Testis (tissue), 3 donors: ENCODE measurements around the gene AMOTL1. TPM values are rescaled to one million over a fixed set of nuclear protein-coding genes. Genes with fewer than 3 reads are reported as not detected.

Experiments used
- DNase-seq: peaks from one replicate; pipeline ENCODE4 v3.0.0-alpha.2; 2019
- H3K27ac ChIP-seq, 2 donors: fragments of 200-600 bp; sonication (generic); one replicate each; pipeline ENCODE4 v1.5.1; 2019
- H3K27me3 ChIP-seq: fragments of 200-600 bp; sonication (generic); one replicate; pipeline ENCODE4 v1.5.1; 2019
- H3K36me3 ChIP-seq: fragments of 200-600 bp; sonication (generic); one replicate; pipeline ENCODE4 v1.5.1; 2017; ENCODE audit warnings: low read depth; ENCODE audit errors: missing control alignments
- H3K4me1 ChIP-seq: fragments of 200-600 bp; sonication (generic); one replicate; pipeline ENCODE4 v1.5.1; 2019
- H3K4me3 ChIP-seq, 2 donors: fragments of 200-600 bp; sonication (generic); one replicate each; pipeline ENCODE4 v1.5.1; 2017 to 2019
- H3K9me3 ChIP-seq: fragments of 200-600 bp; sonication (generic); one replicate; pipeline ENCODE4 v1.5.1; 2017
- POLR2A ChIP-seq: fragments of 450-650 bp; IDR thresholded peaks from one replicate; pipeline ENCODE4 v1.6.1; 2017; ENCODE audit warnings: antibody characterized with exemption, mild to moderate bottlenecking, moderate library complexity
- WGBS, 2 donors: methylation state at CpG; one replicate each; pipeline ENCODE4 v1.1.5; 2018; 5-methylcytosine and 5-hydroxymethylcytosine counted together
- intact Hi-C: fragments of 100-400 bp; cut with DNase I; formaldehyde crosslinking; loops from one replicate; pipeline ENCODE4 v1.15.1; 2023; ENCODE audit warnings: low total_unique reads
- polyA plus RNA-seq: library from polyadenylated mRNA; stranded (reverse); fragments of 350-450 nt; fragmentation: Illumina TruSeq; extraction: RNeasy Lipid Tissue Mini Kit (QIAGEN cat#74804); gene quantifications from one replicate; pipeline ENCODE4 v1.2.3, GENCODE V29; 2014; ENCODE audit warnings: low read depth, low replicate concordance; ENCODE audit not compliant: insufficient read depth
- total RNA-seq, 2 donors: library from RNA; depleted of rRNA; stranded (reverse); fragments of >200 nt; gene quantifications; one replicate each; pipeline ENCODE4 v1.2.3, GENCODE V29; 2016
- TF ChIP-seq, protein P1 (sequence below), 3 experiments: fragments of 450-650 bp in 2 of 3; fragments of 200-600 bp in 1 of 3; sonication (generic) in 1 of 3; IDR thresholded peaks; one replicate each; pipeline ENCODE4 v1.5.1; 2016 to 2019; ENCODE audit warnings: antibody characterized with exemption in 3 of 3, mild to moderate bottlenecking in 2 of 3, moderate library complexity in 1 of 3

The AMOTL1 gene
- total and polyA plus RNA-seq, 3 donors from 2014 or later = 17.1 to 25.4 (median 18.7) TPM

- TF ChIP-seq POLR2A = no peak
- TF ChIP-seq, protein P1, sequence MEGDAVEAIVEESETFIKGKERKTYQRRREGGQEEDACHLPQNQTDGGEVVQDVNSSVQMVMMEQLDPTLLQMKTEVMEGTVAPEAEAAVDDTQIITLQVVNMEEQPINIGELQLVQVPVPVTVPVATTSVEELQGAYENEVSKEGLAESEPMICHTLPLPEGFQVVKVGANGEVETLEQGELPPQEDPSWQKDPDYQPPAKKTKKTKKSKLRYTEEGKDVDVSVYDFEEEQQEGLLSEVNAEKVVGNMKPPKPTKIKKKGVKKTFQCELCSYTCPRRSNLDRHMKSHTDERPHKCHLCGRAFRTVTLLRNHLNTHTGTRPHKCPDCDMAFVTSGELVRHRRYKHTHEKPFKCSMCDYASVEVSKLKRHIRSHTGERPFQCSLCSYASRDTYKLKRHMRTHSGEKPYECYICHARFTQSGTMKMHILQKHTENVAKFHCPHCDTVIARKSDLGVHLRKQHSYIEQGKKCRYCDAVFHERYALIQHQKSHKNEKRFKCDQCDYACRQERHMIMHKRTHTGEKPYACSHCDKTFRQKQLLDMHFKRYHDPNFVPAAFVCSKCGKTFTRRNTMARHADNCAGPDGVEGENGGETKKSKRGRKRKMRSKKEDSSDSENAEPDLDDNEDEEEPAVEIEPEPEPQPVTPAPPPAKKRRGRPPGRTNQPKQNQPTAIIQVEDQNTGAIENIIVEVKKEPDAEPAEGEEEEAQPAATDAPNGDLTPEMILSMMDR (IDR thresholded peaks at IDR 0.05) = no peak
- DNase-seq = no peak
- Histone ChIP-seq H3K4me3 (no peak overlapping the region), H3K9me3 (no peaks in the 10 kb centered on the region), H3K27me3 (no peaks in the 10 kb centered on the region), H3K27ac (no peak overlapping the region), H3K36me3 (no peaks in the 10 kb centered on the region), H3K4me1 (no peaks in the 10 kb centered on the region)
- WGBS, 2 donors = 71 to 73% methylated on average over 1 of the region's 1 CpG
- intact Hi-C loops = no loop called here
Observed at GRCh38 chr11:94825481-94825880, 57.3 kb downstream of the AMOTL1 start.

- WGBS, 2 donors = 91 to 92% methylated on average over 7 of the region's 7 CpGs
- no peak for DNase-seq
- TF ChIP-seq, protein P1 (IDR thresholded peaks at IDR 0.05) = no peak
- no peak for TF ChIP-seq POLR2A
- Histone ChIP-seq H3K9me3 (no peaks in the 10 kb centered on the region), H3K36me3 (no peaks in the 10 kb centered on the region), H3K27me3 (no peaks in the 10 kb centered on the region), H3K4me1 (no peaks in the 10 kb centered on the region), H3K27ac (no peak overlapping the region), H3K4me3 (no peak overlapping the region)
- intact Hi-C loops = no loop called here
Observed at GRCh38 chr11:94826415-94826814, 58.3 kb downstream of the AMOTL1 start.

GRCh38 chr11:94828088-94828487 lies 59.9 kb downstream of the AMOTL1 start:
- intact Hi-C loops = no loop called here
- H3K4me1 ChIP-seq = no peaks in the 10 kb centered on the region
- no peak overlapping the region for H3K4me3 ChIP-seq
- no peak for DNase-seq
- H3K27ac ChIP-seq = no peak overlapping the region
- no peaks in the 10 kb centered on the region for H3K9me3 ChIP-seq
- no peaks in the 10 kb centered on the region for H3K27me3 ChIP-seq
- TF ChIP-seq POLR2A = no peak
- TF ChIP-seq, protein P1 (IDR thresholded peaks at IDR 0.05) = no peak
- no peaks in the 10 kb centered on the region for H3K36me3 ChIP-seq

DNA sequence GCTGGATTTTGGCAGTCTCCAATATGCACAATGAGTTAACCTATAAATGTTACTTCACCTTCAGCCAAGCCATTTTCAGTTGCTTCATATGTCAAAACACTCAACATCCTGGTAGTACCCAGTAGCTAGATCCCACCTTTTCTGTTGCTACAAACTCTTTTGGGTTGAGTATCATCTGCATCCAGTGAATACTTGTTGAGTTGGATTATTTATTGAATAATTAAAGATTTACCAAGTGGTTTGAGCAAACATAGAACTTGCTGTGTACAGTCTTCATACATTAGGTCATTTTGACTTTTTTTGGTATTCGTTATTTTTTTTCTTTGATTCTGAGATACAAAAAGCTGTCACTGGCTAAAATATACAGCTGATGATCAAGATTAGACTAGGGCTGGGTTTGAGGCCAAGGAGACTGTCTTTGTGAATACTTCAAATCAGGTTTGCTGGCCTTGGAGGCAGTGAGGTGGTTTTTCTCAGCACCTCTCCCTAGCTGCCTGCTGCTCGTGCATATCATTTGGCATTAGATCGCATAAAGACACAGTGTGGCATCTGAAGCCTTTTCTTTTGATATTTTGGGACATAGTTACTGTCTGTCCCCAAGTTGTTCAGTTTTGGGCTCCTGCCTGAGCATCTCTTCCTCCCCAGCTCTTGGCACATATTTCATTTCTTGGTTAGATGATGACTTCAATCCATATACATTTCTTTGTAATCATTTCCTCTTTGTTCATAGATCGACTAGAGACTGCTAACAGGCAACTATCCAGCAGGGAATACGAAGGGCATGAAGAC lies 62.8 kb downstream of the AMOTL1 start:
- no peak overlapping the region for H3K27ac ChIP-seq
- intact Hi-C loops = no loop called here
- no peaks in the 10 kb centered on the region for H3K4me1 ChIP-seq
- TF ChIP-seq POLR2A = no peak
- TF ChIP-seq, protein P1 (IDR thresholded peaks at IDR 0.05) = no peak
- H3K9me3 ChIP-seq = no peaks in the 10 kb centered on the region
- no peak overlapping the region for H3K4me3 ChIP-seq
- H3K36me3 ChIP-seq = no peaks in the 10 kb centered on the region
- no peaks in the 10 kb centered on the region for H3K27me3 ChIP-seq
- no peak for DNase-seq
- WGBS, 2 donors = 80 to 93% methylated on average over 5 of the region's 5 CpGs

DNA sequence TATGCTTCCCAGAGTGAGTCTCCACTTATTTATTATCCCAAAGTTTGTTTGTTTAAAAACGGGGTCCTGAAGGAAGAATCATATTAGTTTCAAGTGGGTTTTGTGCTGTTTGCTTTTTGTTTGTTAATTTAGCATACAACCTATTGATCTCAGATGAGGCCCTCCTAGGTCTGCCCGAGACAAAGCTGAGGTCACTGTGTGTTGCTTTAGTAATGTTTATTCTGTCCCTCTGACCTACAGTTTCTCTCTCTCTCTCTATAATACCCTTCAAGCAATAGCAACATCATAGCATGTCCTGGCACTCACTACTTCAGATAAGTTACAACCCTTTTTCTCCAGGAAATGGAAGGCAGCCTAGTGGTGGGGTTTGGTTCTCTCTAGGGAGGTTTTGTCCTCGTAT lies 63.4 kb downstream of the AMOTL1 start:
- Histone ChIP-seq H3K36me3 (no peaks in the 10 kb centered on the region), H3K27ac (no peak overlapping the region), H3K27me3 (no peaks in the 10 kb centered on the region), H3K4me1 (no peaks in the 10 kb centered on the region), H3K9me3 (no peaks in the 10 kb centered on the region), H3K4me3 (no peak overlapping the region)
- TF ChIP-seq, protein P1 (IDR thresholded peaks at IDR 0.05) = no peak
- no peak for TF ChIP-seq POLR2A
- no peak for DNase-seq
- WGBS, 2 donors = 73 to 82% methylated on average over 3 of the region's 3 CpGs
- intact Hi-C loops = no loop called here
